Muscle of leg (tissue), 11 donors: ENCODE results near the gene HKDC1. TPM values are rescaled to one million over a fixed set of nuclear protein-coding genes. Genes with fewer than 3 reads are reported as not detected.
"Not testable (repeated sequence)": the region's sequence is repeated elsewhere in the genome, so short reads cannot be mapped to it uniquely, and the experiment has no call there.

Source experiments
- DNase-seq: peaks from one replicate; pipeline ENCODE4 v3.0.0; 2013
- H3K27ac ChIP-seq: one replicate; pipeline ENCODE4 v1.5.1; 2013; ENCODE audit warnings: mild to moderate bottlenecking, low read length, control low read depth
- H3K27me3 ChIP-seq: one replicate; pipeline ENCODE4 v1.6.1; 2013; ENCODE audit warnings: low read length; ENCODE audit not compliant: control insufficient read depth, insufficient read depth
- H3K36me3 ChIP-seq: one replicate; pipeline ENCODE4 v1.6.1; 2013; ENCODE audit warnings: low read length; ENCODE audit not compliant: control insufficient read depth, insufficient read depth
- H3K4me1 ChIP-seq: one replicate; pipeline ENCODE4 v1.6.1; 2013; ENCODE audit warnings: low read length; ENCODE audit not compliant: control insufficient read depth, insufficient read depth
- H3K4me3 ChIP-seq: one replicate; pipeline ENCODE4 v1.5.1; 2013; ENCODE audit warnings: low read length, control low read depth
- H3K9me3 ChIP-seq: replicated peaks from 2 replicates; pipeline ENCODE4 v1.6.1; 2013; ENCODE audit warnings: low read depth, low read length; ENCODE audit not compliant: control insufficient read depth
- WGBS: methylation state at CpG from one replicate; pipeline ENCODE4 v1.1.5; 2013; ENCODE audit warnings: missing lambda C conversion rate; ENCODE audit not compliant: insufficient coverage; 5-methylcytosine and 5-hydroxymethylcytosine counted together
- polyA plus RNA-seq, 8 donors: library from polyadenylated mRNA; unstranded; fragments of 120-200 nt; gene quantifications; one replicate each; pipeline versions ENCODE4 v1.2.1 to v1.2.3, GENCODE V29; 2013; ENCODE audit warnings: inconsistent platforms in 1 of 8, low replicate concordance in 1 of 8; ENCODE audit not compliant: insufficient read length in 8 of 8, insufficient read depth in 1 of 8
- total RNA-seq: library from RNA; stranded (reverse); fragments of 120-200 nt; gene quantifications from one replicate; pipeline ENCODE4 v1.2.4, GENCODE V29; 2013

HKDC1 gene
- total and polyA plus RNA-seq, 9 donors = 0.04 to 3.4 (median 0.12) TPM

DNA sequence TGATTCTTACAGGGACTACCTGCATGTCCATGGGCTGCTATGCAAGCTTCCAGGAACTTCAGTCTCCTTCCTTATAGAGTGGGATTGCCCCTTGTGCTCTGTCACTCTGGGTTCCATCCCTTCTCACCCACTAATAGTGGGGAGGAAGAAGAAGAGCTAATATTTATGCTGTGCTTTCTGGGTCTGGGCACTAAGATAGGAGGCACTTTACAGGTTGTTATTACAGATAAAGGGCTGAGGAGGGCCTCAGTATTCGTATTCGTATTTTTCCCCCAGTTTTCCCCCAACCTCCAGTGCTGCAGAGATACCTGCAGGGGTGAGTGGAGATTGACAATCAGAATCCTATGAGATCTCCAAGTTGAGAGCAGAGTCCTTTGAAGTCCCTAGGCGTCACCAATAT, 72.3 kb downstream of the HKDC1 start:
- no peak for DNase-seq
- H3K9me3 ChIP-seq = no peaks in the 10 kb centered on the region
- peaks cover 2% of the 10 kb centered on the region for H3K27me3 ChIP-seq
- no peaks in the 10 kb centered on the region for H3K36me3 ChIP-seq
- WGBS = 100% methylated on average over 1 of the region's 3 CpGs
- no peak overlapping the region for H3K27ac ChIP-seq
- no peak overlapping the region for H3K4me3 ChIP-seq
- H3K4me1 ChIP-seq = no peaks in the 10 kb centered on the region

DNA sequence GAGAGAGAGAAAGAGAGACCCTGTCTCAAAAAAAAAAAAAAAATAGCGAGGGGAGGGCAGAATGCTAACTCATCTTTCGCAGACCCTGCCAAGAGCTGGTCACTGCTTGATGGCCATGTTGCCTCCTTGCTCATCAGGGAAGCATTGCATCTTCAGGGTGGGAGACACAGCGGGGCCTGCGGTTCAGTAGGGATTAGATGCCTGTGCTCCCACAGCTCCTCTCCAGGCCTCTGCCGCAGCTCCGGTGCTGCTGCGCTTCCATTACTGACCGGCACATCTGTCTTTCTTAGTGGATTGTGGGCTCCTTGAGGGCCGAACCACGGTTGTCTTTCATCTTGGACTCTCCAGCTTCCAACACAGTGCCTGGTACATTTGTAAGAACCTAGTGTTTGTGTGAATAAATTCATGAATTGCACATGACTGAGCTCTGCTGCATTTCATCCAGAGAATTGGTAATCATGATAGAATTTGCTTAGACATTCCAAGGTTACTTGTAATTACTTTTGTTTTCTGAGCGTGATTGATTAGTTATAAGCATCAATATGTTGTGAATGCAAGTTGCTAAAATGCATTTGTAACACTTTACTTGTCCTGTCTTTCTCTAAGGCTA, 75.0 kb downstream of the HKDC1 start:
- H3K4me1 ChIP-seq = no peaks in the 10 kb centered on the region
- no peak for DNase-seq
- H3K4me3 ChIP-seq = no peak overlapping the region
- H3K27ac ChIP-seq = no peak overlapping the region
- H3K36me3 ChIP-seq = no peaks in the 10 kb centered on the region
- H3K27me3 ChIP-seq = no peaks in the 10 kb centered on the region
- 65% methylated on average over 4 of the region's 11 CpGs for WGBS
- H3K9me3 ChIP-seq = no peaks in the 10 kb centered on the region

DNA sequence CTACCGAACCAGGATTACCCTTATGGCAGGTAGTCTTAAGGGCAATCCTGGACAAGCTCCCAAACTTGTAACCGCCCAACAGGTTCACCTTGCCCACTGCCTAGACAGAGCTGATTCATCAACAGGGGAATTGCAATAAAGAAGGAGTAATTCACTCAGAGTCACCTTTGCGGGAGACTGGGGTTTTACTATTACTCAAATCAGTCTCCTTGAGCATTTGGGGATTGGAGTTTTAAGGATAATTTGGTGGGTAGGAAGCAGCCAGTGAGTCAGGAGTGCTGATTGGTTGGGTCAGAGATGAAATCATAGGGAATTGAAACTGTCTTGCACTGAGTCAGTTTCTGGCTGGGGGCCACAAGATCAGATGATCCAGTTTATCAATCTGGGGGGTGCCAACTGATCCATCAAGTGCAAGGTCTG, 83.5 kb downstream of the HKDC1 start:
- H3K4me3 ChIP-seq = no peak overlapping the region
- WGBS = 90% methylated on average over 1 of the region's 3 CpGs
- H3K9me3 ChIP-seq = peaks cover 2% of the 10 kb centered on the region
- no peak overlapping the region for H3K27ac ChIP-seq
- H3K4me1 ChIP-seq = no peaks in the 10 kb centered on the region
- no peaks in the 10 kb centered on the region for H3K27me3 ChIP-seq
- no peaks in the 10 kb centered on the region for H3K36me3 ChIP-seq
- no peak for DNase-seq

DNA sequence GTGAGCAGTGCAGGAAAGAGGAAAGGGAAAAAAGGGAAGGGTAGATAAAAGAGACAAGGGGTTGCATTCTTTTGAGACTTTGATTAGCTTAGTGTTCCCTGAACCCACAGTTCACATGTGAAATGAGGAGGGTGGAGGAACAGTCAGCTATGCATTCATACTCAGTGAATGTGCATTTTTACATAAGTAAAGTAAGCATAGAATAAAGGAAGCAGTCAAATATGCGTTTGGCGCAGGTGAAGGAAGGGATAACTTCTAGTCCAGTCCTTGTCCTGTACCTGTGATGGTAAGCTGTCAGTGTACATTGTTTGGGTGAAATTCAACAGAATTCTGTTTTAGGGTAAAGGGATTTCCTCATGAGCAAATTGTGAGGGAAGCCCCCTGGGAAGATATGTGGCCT, 86.3 kb downstream of the HKDC1 start:
- no peaks in the 10 kb centered on the region for H3K27me3 ChIP-seq
- DNase-seq = no peak
- peaks cover 2% of the 10 kb centered on the region for H3K9me3 ChIP-seq
- H3K4me1 ChIP-seq = no peaks in the 10 kb centered on the region
- no peak overlapping the region for H3K27ac ChIP-seq
- H3K36me3 ChIP-seq = no peaks in the 10 kb centered on the region
- H3K4me3 ChIP-seq = no peak overlapping the region
- 90% methylated on average over 2 of the region's 2 CpGs for WGBS

DNA sequence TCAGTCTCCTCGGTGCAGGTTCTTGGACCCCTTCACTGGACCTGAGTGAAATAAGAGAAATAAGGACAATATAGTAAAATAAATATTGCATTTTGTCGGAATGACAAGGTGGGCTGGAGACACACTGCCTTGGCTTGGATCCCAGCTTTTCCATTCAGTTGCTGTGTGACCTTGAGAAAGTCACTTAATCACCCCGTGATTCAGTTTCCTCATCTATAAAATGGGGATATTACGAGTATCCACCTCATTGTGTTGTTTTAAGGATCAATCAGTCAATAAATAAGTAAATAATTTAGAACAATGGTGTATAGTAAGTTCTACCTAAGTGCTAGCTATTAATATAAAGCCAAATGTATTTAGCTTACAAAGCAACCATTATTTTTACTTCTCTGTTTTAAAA, 87.3 kb downstream of the HKDC1 start:
- Histone ChIP-seq H3K4me1 (no peaks in the 10 kb centered on the region), H3K27ac (no peak overlapping the region), H3K27me3 (no peaks in the 10 kb centered on the region), H3K4me3 (no peak overlapping the region), H3K9me3 (peaks cover 2% of the 10 kb centered on the region), H3K36me3 (no peaks in the 10 kb centered on the region)
- DNase-seq = no peak
- no CpG with 5 or more reads among the region's 4 CpGs for WGBS

DNA sequence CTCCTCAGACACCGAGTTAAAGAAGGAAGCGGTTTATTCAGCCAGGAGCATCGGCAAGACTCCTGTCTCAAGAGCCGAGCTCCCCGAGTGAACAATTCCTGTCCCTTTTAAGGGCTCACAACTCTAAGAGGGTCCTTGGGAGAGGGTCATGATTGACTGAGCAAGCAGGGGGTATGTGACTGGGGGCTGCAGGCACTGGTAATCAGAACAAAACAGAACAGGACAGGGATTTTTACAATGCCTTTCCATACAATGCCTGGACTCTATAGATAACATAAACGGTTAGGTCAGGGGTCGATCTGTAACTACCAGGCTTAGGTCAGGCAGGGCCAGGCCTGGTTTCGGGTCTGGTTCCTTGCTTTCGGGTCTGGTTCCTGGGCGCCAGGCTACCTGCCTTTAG, 88.2 kb downstream of the HKDC1 start:
- WGBS = 89% methylated on average over 8 of the region's 10 CpGs
- H3K27me3 ChIP-seq, H3K4me3 ChIP-seq, H3K27ac ChIP-seq, H3K4me1 ChIP-seq, DNase-seq, H3K9me3 ChIP-seq, H3K36me3 ChIP-seq: not testable (repeated sequence)

DNA sequence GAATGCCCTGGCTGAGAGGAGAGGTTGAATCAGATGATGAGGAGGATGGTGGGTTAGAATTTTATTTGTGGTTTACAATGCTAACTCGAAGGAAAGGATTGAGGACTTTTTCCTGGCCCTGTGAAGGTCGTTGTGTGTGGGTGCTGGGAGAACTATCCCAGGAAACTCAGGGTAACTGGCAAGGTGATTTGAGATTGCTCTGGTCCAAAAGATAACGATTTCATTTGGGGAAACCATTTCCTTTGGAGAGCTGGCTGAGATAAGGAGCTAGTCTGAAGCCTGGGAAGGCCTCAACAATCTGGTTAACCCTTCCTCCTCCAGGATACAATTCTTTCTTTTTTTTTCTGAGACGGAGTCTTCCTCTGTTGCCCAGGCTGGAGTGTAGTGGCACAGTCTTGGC, 91.2 kb downstream of the HKDC1 start:
- H3K9me3 ChIP-seq = no peaks in the 10 kb centered on the region
- no peaks in the 10 kb centered on the region for H3K27me3 ChIP-seq
- no peak overlapping the region for H3K4me3 ChIP-seq
- no peaks in the 10 kb centered on the region for H3K36me3 ChIP-seq
- no peak overlapping the region for H3K27ac ChIP-seq
- WGBS = 52% methylated on average over 2 of the region's 4 CpGs
- no peak for DNase-seq
- no peaks in the 10 kb centered on the region for H3K4me1 ChIP-seq

DNA sequence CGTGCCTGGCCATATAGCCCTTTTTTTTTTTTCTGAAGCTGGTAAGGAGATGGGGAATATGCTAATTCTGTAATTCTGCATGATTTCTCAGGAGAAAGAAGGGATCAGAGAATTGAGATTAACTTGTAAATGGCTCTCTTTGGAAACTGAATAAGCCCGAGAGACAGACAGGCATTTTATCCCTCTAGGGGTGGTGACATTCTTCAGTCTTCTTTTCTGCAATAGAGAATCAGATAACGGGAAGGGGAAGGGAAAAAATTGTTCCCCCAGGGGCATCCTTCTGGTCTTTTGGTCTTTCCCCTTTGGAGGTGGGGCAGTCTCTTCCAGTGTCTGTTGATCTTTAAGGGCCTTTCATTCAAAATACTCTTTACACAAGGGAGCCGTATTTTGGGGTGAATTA, 92.4 kb downstream of the HKDC1 start:
- Histone ChIP-seq H3K27me3 (no peaks in the 10 kb centered on the region), H3K27ac (no peak overlapping the region)
- WGBS = 30% methylated on average over 1 of the region's 4 CpGs

DNA sequence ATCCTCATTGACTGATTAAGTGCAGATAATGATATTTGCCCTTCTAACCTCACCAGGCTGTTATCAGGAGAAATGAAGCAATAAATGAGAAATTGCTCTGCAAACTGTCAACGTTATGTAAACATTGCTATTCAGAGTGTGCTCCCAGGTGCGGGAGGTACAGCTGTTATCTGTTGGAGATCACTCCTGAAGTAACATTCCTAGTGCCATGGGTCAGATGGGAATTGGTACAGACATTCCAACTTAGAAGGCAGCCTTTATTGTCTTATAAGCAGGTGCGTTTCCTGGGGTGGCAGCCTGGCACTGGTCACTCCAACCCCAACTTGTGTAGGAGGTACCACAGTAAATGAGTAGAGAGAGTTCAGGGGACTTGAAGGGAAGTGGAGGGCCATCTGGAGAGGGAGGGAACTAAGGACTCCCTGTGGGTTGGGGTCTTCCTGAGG, 95.0 kb downstream of the HKDC1 start:
- WGBS = 73% methylated on average over 2 of the region's 3 CpGs
- no peaks in the 10 kb centered on the region for H3K36me3 ChIP-seq
- no peak overlapping the region for H3K4me3 ChIP-seq
- H3K27me3 ChIP-seq = no peaks in the 10 kb centered on the region
- H3K9me3 ChIP-seq = no peaks in the 10 kb centered on the region
- no peak overlapping the region for H3K27ac ChIP-seq
- peaks cover 13% of the 10 kb centered on the region for H3K4me1 ChIP-seq
- DNase-seq = no peak

More for the DNA sequence above, 92.4 kb downstream of the HKDC1 start:
- no peaks in the 10 kb centered on the region for H3K4me1 ChIP-seq
- DNase-seq = no peak
- H3K4me3 ChIP-seq = no peak overlapping the region
- no peaks in the 10 kb centered on the region for H3K9me3 ChIP-seq
- H3K36me3 ChIP-seq = no peaks in the 10 kb centered on the region

DNA sequence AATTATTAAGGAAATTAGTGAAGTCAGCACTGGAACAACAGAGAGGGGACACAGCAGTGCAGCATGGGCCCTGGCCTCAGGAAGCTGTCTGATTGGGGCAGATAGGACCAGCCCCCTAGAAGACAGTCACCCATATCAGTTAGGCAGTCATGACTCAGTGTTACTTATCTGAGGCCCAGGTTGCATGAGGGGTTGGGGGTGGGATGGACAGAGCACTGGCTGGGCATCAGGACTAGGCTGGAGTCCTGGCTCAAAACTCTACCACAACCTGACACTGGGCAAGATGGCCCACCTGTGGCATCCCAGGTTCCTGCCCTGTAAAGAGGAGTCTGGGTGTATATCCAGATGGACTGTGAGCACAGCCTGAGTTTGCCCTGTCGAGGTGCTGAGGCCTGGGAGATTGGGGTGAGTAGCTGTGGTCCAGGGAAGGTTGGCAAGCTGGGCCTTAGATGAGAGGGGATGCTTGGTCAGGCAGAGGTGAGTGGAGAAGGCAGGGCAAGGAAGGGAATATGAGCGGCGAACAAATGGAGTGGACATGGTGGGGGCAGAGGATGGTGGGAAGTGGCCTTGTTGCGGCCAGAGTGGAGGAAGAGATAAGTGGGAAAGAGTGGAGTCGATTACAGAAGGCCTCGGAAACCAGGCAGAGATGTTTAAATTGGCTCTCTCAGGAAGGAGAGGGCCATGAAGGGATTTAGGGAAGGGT, 95.6 kb downstream of the HKDC1 start:
- WGBS = 70% methylated on average over 6 of the region's 6 CpGs
- DNase-seq = no peak
- no peak overlapping the region for H3K27ac ChIP-seq
- no peaks in the 10 kb centered on the region for H3K36me3 ChIP-seq
- H3K27me3 ChIP-seq = no peaks in the 10 kb centered on the region
- H3K4me1 ChIP-seq = peaks cover 18% of the 10 kb centered on the region
- H3K9me3 ChIP-seq = no peaks in the 10 kb centered on the region
- H3K4me3 ChIP-seq = no peak overlapping the region
